HG03135 (cell line): ENCODE results near the gene MAN2B1.
"Not testable (repeated sequence)": the region's sequence is repeated elsewhere in the genome, so short reads cannot be mapped to it uniquely, and the experiment has no call there.

Experiments used
- ATAC-seq: cut with Tn5 transposase; IDR thresholded peaks from one replicate; pipeline ENCODE4 v1.9.1; 2021; ENCODE audit warnings: mild to moderate bottlenecking, moderate library complexity; ENCODE audit not compliant: unreplicated experiment

Gene MAN2B1

GRCh38 chr19:12623361-12624031 is 43.0 kb downstream of the MAN2B1 start:
- ATAC-seq, result no peak

DNA sequence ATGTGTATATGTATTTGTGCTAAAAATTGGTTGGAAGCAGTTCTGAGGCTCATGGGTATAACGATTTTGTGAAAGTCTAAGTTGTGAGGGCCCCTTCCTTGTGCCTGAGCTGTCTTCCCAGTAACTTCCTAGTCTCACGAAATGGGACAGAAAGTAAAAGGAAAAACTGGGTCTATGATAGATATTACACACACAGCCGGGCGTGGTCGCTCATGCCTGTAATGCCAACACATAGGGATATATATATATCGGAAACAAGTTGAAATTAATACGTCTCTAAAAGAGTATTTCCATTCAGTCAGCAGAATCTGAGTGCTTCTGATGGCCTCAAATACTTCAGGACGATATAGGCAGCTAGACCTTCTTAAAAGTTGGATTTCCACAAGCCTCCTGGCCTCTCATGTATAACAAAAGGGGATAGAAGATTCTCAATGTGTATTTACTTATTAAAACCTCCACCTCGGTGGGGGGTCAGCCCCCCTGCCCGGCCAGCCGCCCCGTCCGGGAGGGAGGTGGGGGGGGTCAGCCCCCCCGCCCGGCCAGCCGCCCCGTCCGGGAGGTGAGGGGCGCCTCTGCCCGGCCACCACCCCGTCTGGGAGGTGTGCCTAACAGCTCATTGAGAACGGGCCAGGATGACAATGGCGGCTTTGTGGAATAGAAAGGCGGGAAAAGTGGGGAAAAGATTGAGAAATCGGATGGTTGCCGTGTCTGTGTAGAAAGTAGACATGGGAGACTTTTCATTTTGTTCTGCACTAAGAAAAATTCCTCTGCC is 45.1 kb downstream of the MAN2B1 start:
- ATAC-seq, result not testable (repeated sequence)

DNA sequence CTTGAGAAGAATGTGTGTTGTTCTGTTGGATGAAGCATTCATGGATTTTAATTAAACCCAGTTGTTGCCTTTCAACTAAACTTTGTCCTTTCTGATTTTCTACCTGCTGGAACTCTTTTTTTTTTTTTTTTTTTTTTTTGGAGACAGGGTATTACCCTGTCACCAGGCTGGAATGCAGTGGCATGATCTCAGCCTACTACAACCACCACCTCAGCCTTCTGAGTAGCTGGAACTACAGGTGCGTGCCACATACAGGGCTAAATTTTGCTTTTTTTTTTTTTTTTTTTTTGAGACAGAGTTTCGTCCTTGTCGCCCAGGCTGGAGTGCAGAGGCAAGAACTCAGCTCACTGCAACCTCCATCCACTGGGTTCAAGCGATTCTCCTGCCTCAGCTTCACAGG is 48.9 kb downstream of the MAN2B1 start:
- ATAC-seq, result no peak

DNA sequence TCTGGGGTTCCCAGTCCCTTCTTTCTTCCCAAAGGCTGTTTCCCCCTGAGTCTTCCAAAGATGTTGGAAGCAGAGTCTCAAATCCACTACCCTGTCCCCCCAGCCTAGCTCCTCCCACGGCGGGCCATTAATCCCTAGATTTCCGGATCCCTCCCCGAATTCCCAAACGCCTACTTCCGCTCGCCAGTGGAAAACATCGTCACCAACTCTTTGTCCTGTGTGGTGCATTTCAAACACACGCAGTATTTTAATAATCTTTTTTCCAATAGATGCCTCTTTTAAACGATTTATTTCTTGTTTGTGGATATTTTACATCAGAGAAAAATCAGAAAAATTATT is 55.2 kb downstream of the MAN2B1 start:
- ATAC-seq, result no peak

- ATAC-seq, result peak; percentile 72
Measured at GRCh38 chr19:12610540-12611360, 55.8 kb downstream of the MAN2B1 start, which contains the start of the genes ZNF490 and ZNF791. ZNF490 (minus strand) TSS chr19:12610813; CDS start chr19:12610680, 133 bp downstream. ZNF791 (plus strand) TSS chr19:12610920; CDS start chr19:12611080, 160 bp downstream.

GRCh38 chr19:12607631-12608030 is 58.9 kb downstream of the MAN2B1 start:
- no peak for ATAC-seq

DNA sequence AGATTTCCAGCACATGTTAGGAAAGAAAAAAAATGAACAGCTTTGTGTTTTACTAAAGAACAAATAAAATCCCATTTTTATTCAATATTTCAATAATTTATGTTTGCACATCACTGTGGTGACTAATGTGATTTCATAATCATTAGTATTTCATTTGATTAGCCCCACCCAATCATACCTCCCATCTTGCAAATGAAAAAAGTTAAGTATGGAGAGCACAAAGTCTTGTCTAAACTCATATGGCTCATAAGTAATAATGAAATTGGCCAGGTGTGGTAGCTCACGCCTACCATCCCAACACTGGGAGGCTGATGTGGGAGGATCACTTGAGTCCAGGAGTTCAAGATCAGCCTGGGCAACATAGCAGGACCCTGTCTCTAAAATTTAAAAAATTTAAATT is 59.7 kb downstream of the MAN2B1 start:
- no peak for ATAC-seq

GRCh38 chr19:12603714-12604113 is 62.8 kb downstream of the MAN2B1 start:
- ATAC-seq, result peak; percentile 71

DNA sequence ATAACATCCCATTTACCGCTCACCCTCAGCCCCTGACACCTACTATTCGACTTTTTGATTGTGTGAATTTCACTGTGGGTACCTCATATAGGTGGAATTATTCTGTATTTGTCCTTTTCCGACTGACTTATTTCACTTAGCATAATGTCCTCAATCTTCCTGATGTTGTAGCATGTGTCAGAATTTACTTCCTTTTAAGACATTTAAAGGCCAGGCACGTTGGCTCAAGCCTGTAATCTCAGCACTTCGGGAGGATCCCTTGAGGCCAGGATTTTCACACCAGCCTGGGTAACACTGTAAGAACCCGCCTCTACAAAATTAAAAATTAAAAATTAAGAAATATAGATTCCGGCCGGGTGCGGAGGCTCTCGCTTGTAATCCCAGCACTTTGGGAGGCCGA is 68.9 kb downstream of the MAN2B1 start:
- no peak for ATAC-seq

DNA sequence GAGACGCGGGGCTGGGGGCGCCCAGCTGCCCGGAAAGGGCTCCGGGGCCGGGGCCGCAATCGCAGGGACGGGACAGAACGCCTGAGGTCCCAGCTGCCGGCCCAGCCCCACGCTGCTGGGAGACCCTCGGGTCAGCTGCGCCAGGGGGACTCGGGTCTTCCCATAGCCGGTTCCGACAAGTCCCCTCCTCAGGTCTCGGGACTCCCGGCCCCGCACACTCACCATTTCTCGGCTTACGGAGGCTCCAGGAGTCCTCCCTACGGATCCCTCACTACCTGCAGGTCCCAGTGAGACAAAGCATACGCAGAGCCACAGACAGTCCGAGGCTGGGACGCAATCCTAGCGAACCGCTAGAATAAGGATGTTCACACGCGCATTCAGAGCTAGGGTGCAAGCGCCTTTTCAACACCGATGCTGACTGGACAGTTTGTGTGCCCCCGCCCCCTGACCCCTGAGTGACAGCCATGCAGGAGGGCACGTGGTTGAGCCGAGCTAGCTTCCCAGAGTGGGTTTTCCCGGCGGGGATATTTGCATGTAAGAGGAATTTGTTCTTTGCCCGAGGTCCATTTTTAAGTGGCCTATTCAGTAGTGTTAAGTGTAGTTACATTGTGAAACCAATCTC is 69.5 kb downstream of the MAN2B1 start:
- no peak for ATAC-seq
